ENCODE results near the gene PSENEN.
"Not testable (repeated sequence)": the region's sequence is repeated elsewhere in the genome, so short reads cannot be mapped to it uniquely, and the experiment has no call there.

The PSENEN gene

GRCh38 chr19:35764432-35765315 lies 19.2 kb downstream of the PSENEN start:
- no peak for TF ChIP-seq CTCF (IDR thresholded peaks at IDR 0.05; ENCODE audit: control insufficient read depth, extremely low read depth, insufficient read depth)
- H3K4me3 ChIP-seq (ENCODE audit: low read depth, low read length): no peak overlapping the region
- DNase-seq (ENCODE audit: low read depth): no peak

- H3K4me3 ChIP-seq (ENCODE audit: low read depth, low read length): no peak overlapping the region
- no peak for DNase-seq (ENCODE audit: low read depth)
- no peak for TF ChIP-seq CTCF (IDR thresholded peaks at IDR 0.05; ENCODE audit: control insufficient read depth, extremely low read depth, insufficient read depth)
Measured at GRCh38 chr19:35766571-35767104, 21.2 kb downstream of the PSENEN start.

- DNase-seq (ENCODE audit: low read depth): no peak
- H3K4me3 ChIP-seq (ENCODE audit: low read depth, low read length): no peak overlapping the region
Measured at GRCh38 chr19:35767288-35768081, 22.0 kb downstream of the PSENEN start.

GRCh38 chr19:35768082-35768421 lies 22.6 kb downstream of the PSENEN start:
- H3K4me3 ChIP-seq (ENCODE audit: low read depth, low read length): no peak overlapping the region
- no peak for TF ChIP-seq CTCF (IDR thresholded peaks at IDR 0.05; ENCODE audit: control insufficient read depth, extremely low read depth, insufficient read depth)
- DNase-seq (ENCODE audit: low read depth): no peak

More at GRCh38 chr19:35767288-35768081, 22.0 kb downstream of the PSENEN start:
- no peak for TF ChIP-seq CTCF (IDR thresholded peaks at IDR 0.05; ENCODE audit: control insufficient read depth, extremely low read depth, insufficient read depth)

GRCh38 chr19:35772362-35772761 lies 26.9 kb downstream of the PSENEN start:
- DNase-seq (ENCODE audit: low read depth): not testable (repeated sequence)

GRCh38 chr19:35773020-35773806 lies 27.8 kb downstream of the PSENEN start:
- no peak for DNase-seq (ENCODE audit: low read depth)
- TF ChIP-seq CTCF (IDR thresholded peaks at IDR 0.05; ENCODE audit: control insufficient read depth, extremely low read depth, insufficient read depth): no peak
- no peak overlapping the region for H3K4me3 ChIP-seq (ENCODE audit: low read depth, low read length)

More at GRCh38 chr19:35772362-35772761, 26.9 kb downstream of the PSENEN start:
- H3K4me3 ChIP-seq (ENCODE audit: low read depth, low read length): not testable (repeated sequence)
